Fibroblast of lung (primary cell): Measurements from ENCODE around the gene ZC3H8. TPM values are rescaled to one million over a fixed set of nuclear protein-coding genes. Genes with fewer than 3 reads are reported as not detected.

Experiments
- DNase-seq, 2 donors: peaks; one replicate each; pipeline versions ENCODE4 v3.0.0 to v3.0.0-alpha.2; 2010; ENCODE audit warnings: low read depth in 2 of 2
- H2AFZ ChIP-seq: 2 replicates; pipeline ENCODE4 v1.5.1; 2012; ENCODE audit warnings: low read length, control low read depth, inconsistent platforms
- H3K27ac ChIP-seq: 2 replicates; pipeline ENCODE4 v1.5.1; 2011; ENCODE audit warnings: low read length, control low read depth; ENCODE audit not compliant: insufficient read depth
- H3K27me3 ChIP-seq: 2 replicates; pipeline ENCODE4 v1.5.1; 2011; ENCODE audit warnings: mild to moderate bottlenecking, low read length; ENCODE audit not compliant: control insufficient read depth, insufficient read depth
- H3K36me3 ChIP-seq: 2 replicates; pipeline ENCODE4 v1.5.1; 2011; ENCODE audit warnings: low read length; ENCODE audit not compliant: control insufficient read depth, insufficient read depth
- H3K4me1 ChIP-seq: 2 replicates; pipeline ENCODE4 v1.5.1; 2011; ENCODE audit warnings: low read length; ENCODE audit not compliant: control insufficient read depth, insufficient read depth; ENCODE audit errors: extremely low read depth
- H3K4me2 ChIP-seq: 2 replicates; pipeline ENCODE4 v1.5.1; 2011; ENCODE audit warnings: low read length, control low read depth; ENCODE audit not compliant: insufficient read depth; ENCODE audit errors: extremely low read depth
- H3K4me3 ChIP-seq, 4 experiments: fragments of 200-600 bp in 1 of 4; sonication (generic) in 1 of 4; replicated peaks in 1 of 4; 2 replicates each; pipeline ENCODE4 v1.5.1; 2011 to 2016; ENCODE audit warnings: low read length in 4 of 4, low read depth in 3 of 4, mild to moderate bottlenecking in 3 of 4, control low read depth in 2 of 4, inconsistent platforms in 1 of 4, mixed read lengths in 1 of 4; ENCODE audit not compliant: insufficient read depth in 1 of 4; ENCODE audit errors: control extremely low read depth in 1 of 4
- H3K79me2 ChIP-seq: 2 replicates; pipeline ENCODE4 v1.5.1; 2012; ENCODE audit warnings: mild to moderate bottlenecking, low read length, inconsistent platforms; ENCODE audit not compliant: control insufficient read depth, insufficient read depth
- H3K9ac ChIP-seq: 2 replicates; pipeline ENCODE4 v1.5.1; 2011; ENCODE audit warnings: mild to moderate bottlenecking, low read length, control low read depth; ENCODE audit not compliant: insufficient read depth
- H3K9me3 ChIP-seq: 2 replicates; pipeline ENCODE4 v1.5.1; 2012; ENCODE audit warnings: low read depth, low read length; ENCODE audit not compliant: control insufficient read depth, insufficient read depth
- H4K20me1 ChIP-seq: 2 replicates; pipeline ENCODE4 v1.5.1; 2011; ENCODE audit warnings: low read length; ENCODE audit not compliant: control insufficient read depth, insufficient read depth; ENCODE audit errors: extremely low read depth
- CTCF ChIP-seq, 2 donors: IDR thresholded peaks in 1 of 2; conservative IDR thresholded peaks in 1 of 2; 1 replicate in 1 of 2; 2 replicates in 1 of 2; pipeline ENCODE4 v1.5.1; 2011 to 2012; ENCODE audit warnings: low read length in 2 of 2, control low read depth in 1 of 2, inconsistent platforms in 1 of 2, low read depth in 1 of 2, mild to moderate bottlenecking in 1 of 2
- EZH2 ChIP-seq: IDR thresholded peaks from 2 replicates; pipeline ENCODE4 v1.5.1; 2012; ENCODE audit warnings: low read length, control low read depth, mild to moderate bottlenecking; ENCODE audit errors: missing control alignments
- polyA plus RNA-seq, 2 donors: library from polyadenylated mRNA; depleted of rRNA in 1 of 2; stranded (reverse) in 1 of 2; unstranded in 1 of 2; fragments of >200 nt; gene quantifications; 2 replicates each; pipeline ENCODE4 v1.2.1, GENCODE V29; 2011 to 2012; ENCODE audit warnings: missing spikeins in 1 of 2
- total RNA-seq: library from RNA; depleted of rRNA; stranded (reverse); fragments of >200 nt; gene quantifications from 2 replicates; pipeline ENCODE4 v1.2.1, GENCODE V29; 2014

ZC3H8 gene
- total and polyA plus RNA-seq, 2 donors (not counting 1 experiment from before 2014, with no cell fraction given) = 2.8 to 4.6 TPM

- no peaks in the 10 kb centered on the region for H3K9me3 ChIP-seq
Measured at GRCh38 chr2:112187805-112188596, 66.8 kb downstream of the ZC3H8 start.

GRCh38 chr2:112187046-112187715, 67.7 kb downstream of the ZC3H8 start:
- DNase-seq = no peak
- no peak for TF ChIP-seq EZH2
- no peak for TF ChIP-seq CTCF (conservative IDR thresholded peaks at IDR 0.05 in 1 of 2, IDR thresholded peaks at IDR 0.05 in 1 of 2; ENCODE audit: low read depth in 1 of 2, low read length in 2 of 2)
- no peak overlapping the region for H3K4me3 ChIP-seq
- no peak overlapping the region for H3K27ac ChIP-seq
- H3K36me3 ChIP-seq = no peaks in the 10 kb centered on the region
- H3K4me1 ChIP-seq = no peaks in the 10 kb centered on the region
- no peak overlapping the region for H3K9ac ChIP-seq
- no peaks in the 10 kb centered on the region for H4K20me1 ChIP-seq
- no peaks in the 10 kb centered on the region for H3K79me2 ChIP-seq
- no peaks in the 10 kb centered on the region for H3K27me3 ChIP-seq
- H2AFZ ChIP-seq = no peak overlapping the region
- no peak overlapping the region for H3K4me2 ChIP-seq
- H3K9me3 ChIP-seq = no peaks in the 10 kb centered on the region

More at GRCh38 chr2:112187805-112188596, 66.8 kb downstream of the ZC3H8 start:
- Histone ChIP-seq H3K27me3 (no peaks in the 10 kb centered on the region), H3K4me1 (no peaks in the 10 kb centered on the region), H3K27ac (no peak overlapping the region), H4K20me1 (no peaks in the 10 kb centered on the region), H3K36me3 (no peaks in the 10 kb centered on the region), H3K4me2 (no peak overlapping the region), H3K9ac (no peak overlapping the region), H2AFZ (no peak overlapping the region), H3K79me2 (no peaks in the 10 kb centered on the region), H3K4me3 (no peak overlapping the region)
- TF ChIP-seq CTCF (conservative IDR thresholded peaks at IDR 0.05 in 1 of 2, IDR thresholded peaks at IDR 0.05 in 1 of 2; ENCODE audit: low read depth in 1 of 2, low read length in 2 of 2) (no peak), EZH2 (no peak)
- DNase-seq = peak in 1 of 2 donors; percentile 24

- Histone ChIP-seq H3K4me3 (no peak overlapping the region), H3K27ac (no peak overlapping the region), H3K4me1 (no peaks in the 10 kb centered on the region), H3K27me3 (peaks cover 3% of the 10 kb centered on the region), H2AFZ (no peak overlapping the region), H3K9me3 (no peaks in the 10 kb centered on the region), H3K79me2 (no peaks in the 10 kb centered on the region), H4K20me1 (no peaks in the 10 kb centered on the region), H3K4me2 (no peak overlapping the region), H3K36me3 (no peaks in the 10 kb centered on the region), H3K9ac (no peak overlapping the region)
- no peak for TF ChIP-seq EZH2
- no peak for TF ChIP-seq CTCF (conservative IDR thresholded peaks at IDR 0.05 in 1 of 2, IDR thresholded peaks at IDR 0.05 in 1 of 2; ENCODE audit: low read depth in 1 of 2, low read length in 2 of 2)
- no peak for DNase-seq
Measured at GRCh38 chr2:112185131-112185530, 69.7 kb downstream of the ZC3H8 start.
